ENCODE measurements around the gene CDH18. TPM values are rescaled to one million over a fixed set of nuclear protein-coding genes. Genes with fewer than 3 reads are reported as not detected.

CDH18 gene
- total RNA-seq, 2 donors from 2014 or later = not detected

- ATAC-seq (no peak), DNase-seq (no peak)
- Mint-ChIP-seq H3K4me3 (no peak overlapping the region), H3K27me3 (no peaks in the 10 kb centered on the region), H3K36me3 (ENCODE audit: low read depth) (no peaks in the 10 kb centered on the region), H3K27ac (no peak overlapping the region), H3K4me1 (no peaks in the 10 kb centered on the region)
- H3K9me3 ChIP-seq (ENCODE audit: control insufficient read depth, low read length, poor library complexity, severe bottlenecking) = no peaks in the 10 kb centered on the region
Observed at GRCh38 chr5:19488786-19489185, 499.2 kb downstream of the CDH18 start.

- Mint-ChIP-seq H3K4me3 (no peak overlapping the region), H3K4me1 (no peaks in the 10 kb centered on the region), H3K36me3 (ENCODE audit: low read depth) (no peaks in the 10 kb centered on the region), H3K27me3 (no peaks in the 10 kb centered on the region), H3K27ac (no peak overlapping the region)
- no peak for DNase-seq
- no peaks in the 10 kb centered on the region for H3K9me3 ChIP-seq (ENCODE audit: control insufficient read depth, low read length, poor library complexity, severe bottlenecking)
- no peak for ATAC-seq
Observed at GRCh38 chr5:19487480-19487879, 500.5 kb downstream of the CDH18 start.

- DNase-seq = no peak
- ATAC-seq = no peak
- no peaks in the 10 kb centered on the region for H3K9me3 ChIP-seq (ENCODE audit: control insufficient read depth, low read length, poor library complexity, severe bottlenecking)
- no peaks in the 10 kb centered on the region for H3K27me3 Mint-ChIP-seq
- H3K4me1 Mint-ChIP-seq = no peaks in the 10 kb centered on the region
- H3K36me3 Mint-ChIP-seq (ENCODE audit: low read depth) = no peaks in the 10 kb centered on the region
- H3K27ac Mint-ChIP-seq = no peak overlapping the region
- H3K4me3 Mint-ChIP-seq = no peak overlapping the region
Observed at GRCh38 chr5:19479562-19479961, 508.4 kb downstream of the CDH18 start.

- no peaks in the 10 kb centered on the region for H3K36me3 Mint-ChIP-seq (ENCODE audit: low read depth)
Observed at GRCh38 chr5:19462019-19462418, 526.0 kb downstream of the CDH18 start.

GRCh38 chr5:19424506-19424905 is 563.5 kb downstream of the CDH18 start:
- H3K4me1 Mint-ChIP-seq = no peaks in the 10 kb centered on the region
- H3K36me3 Mint-ChIP-seq (ENCODE audit: low read depth) = no peaks in the 10 kb centered on the region
- DNase-seq (no peak), ATAC-seq (no peak)
- no peak overlapping the region for H3K27ac Mint-ChIP-seq
- H3K4me3 Mint-ChIP-seq = no peak overlapping the region
- H3K27me3 Mint-ChIP-seq = no peaks in the 10 kb centered on the region
- H3K9me3 ChIP-seq (ENCODE audit: control insufficient read depth, low read length, poor library complexity, severe bottlenecking) = no peaks in the 10 kb centered on the region

More at GRCh38 chr5:19462019-19462418, 526.0 kb downstream of the CDH18 start:
- ATAC-seq (no peak), DNase-seq (no peak)
- H3K27ac Mint-ChIP-seq = no peak overlapping the region
- H3K4me1 Mint-ChIP-seq = no peaks in the 10 kb centered on the region
- H3K9me3 ChIP-seq (ENCODE audit: control insufficient read depth, low read length, poor library complexity, severe bottlenecking) = no peaks in the 10 kb centered on the region
- no peaks in the 10 kb centered on the region for H3K27me3 Mint-ChIP-seq
- H3K4me3 Mint-ChIP-seq = no peak overlapping the region
